ENCODE measurements around the gene SOX6.

SOX6 gene

DNA sequence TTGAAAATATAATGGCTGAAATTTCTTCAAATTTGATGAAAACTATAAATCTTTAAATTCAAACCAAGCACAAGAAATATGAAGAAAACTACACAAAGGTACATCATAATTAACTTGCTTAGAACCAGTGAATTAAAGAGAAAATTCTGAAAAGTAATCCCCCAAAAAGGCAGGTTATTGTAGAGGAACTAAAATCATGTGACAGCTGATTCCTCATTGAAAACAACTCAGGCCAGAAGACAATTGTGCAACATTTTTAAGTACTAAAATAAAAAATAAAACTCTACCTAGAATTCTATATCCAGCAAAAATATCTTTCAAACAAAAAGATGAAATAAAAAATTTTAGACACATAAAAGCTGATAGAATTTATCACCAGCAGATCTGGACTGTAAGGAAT lies 90.3 kb downstream of the SOX6 start:
- no peak for DNase-seq

DNA sequence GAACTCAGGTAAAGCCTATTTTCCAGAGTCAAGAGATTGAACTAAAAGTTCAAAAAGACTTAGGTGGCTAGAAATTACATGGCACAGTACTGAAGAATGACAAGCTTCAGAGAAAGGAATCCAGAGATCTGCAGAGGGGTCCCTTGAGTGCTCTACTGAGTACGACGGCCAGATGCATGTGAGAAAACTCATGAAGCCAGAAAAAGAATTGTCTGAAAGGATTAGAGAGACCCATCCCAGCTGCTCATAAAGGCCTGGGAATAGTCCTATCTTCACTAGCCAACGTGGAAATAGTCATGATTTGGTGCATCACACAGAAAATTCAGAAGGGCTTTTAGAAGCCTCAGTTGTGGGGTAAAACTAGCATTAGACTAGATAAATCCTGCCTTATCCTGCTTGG lies 91.3 kb downstream of the SOX6 start:
- no peak for DNase-seq

- no peak for DNase-seq
Observed at GRCh38 chr11:16262645-16262955, 93.7 kb downstream of the SOX6 start.

- no peak for DNase-seq
Observed at GRCh38 chr11:16261836-16262644, 94.3 kb downstream of the SOX6 start.

- DNase-seq: no peak
Observed at GRCh38 chr11:16252373-16252772, 104.0 kb downstream of the SOX6 start.

GRCh38 chr11:16248248-16248647 lies 108.1 kb downstream of the SOX6 start:
- no peak for DNase-seq

- DNase-seq: no peak
Observed at GRCh38 chr11:16242806-16243205, 113.5 kb downstream of the SOX6 start.

GRCh38 chr11:16240687-16241086 lies 115.7 kb downstream of the SOX6 start:
- no peak for DNase-seq

GRCh38 chr11:16239141-16240105 lies 116.9 kb downstream of the SOX6 start:
- DNase-seq: no peak

DNA sequence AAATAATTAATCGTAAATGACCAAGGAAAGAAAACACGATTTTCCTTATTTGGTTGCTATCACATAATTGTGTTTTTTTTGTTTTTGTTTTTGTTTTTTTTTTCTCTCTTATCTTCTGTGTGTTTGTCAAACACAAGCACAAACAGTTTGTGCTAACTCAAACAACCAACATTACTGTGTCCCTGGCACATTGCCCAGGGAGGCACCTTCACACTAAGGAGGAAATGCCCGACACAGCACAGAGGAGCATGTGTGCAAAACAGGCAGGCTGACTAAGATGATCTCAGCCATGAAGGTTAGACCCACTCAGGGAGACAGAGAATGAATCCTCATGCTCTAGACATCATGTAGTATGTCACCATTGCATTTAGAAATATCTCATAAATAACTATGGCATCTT lies 130.1 kb downstream of the SOX6 start:
- DNase-seq: no peak

GRCh38 chr11:16225623-16226022 lies 130.7 kb downstream of the SOX6 start:
- DNase-seq: no peak

DNA sequence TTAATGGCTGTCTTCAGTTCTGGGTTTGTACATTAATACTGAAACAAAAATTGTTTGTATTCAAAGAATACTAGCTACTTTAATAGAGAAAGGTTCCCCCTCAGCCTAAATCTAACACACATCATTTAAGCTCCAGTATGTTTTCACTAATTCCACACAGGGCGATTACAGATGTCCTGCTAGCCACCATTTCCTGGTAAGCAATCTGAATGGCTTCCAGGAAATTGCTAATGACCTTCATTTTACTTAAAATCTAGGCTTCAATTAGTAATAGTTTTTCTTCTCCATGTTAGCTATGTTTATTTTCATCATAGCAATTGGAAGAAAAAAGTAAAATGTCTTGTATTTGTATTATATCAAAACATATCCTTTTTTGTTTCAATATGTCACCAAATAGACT lies 132.8 kb downstream of the SOX6 start:
- DNase-seq: no peak

DNA sequence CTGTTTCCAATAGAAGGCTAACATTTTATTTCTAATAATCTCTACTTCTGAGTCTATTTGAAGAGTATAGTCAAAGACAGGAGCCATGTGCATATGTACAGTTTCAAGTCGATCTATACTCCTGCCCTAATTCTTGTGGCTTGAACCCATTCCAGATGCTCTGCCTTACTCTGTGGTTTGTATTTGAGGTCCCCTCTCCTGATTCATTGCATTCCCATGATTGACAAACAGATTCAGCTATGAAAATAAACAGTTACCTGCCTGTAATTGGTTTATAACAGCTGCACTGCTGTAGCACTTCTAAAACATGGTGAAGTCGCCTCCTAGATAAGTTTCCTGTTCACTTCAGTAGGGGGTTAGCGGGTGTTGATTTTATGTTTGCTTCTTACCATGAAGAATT lies 138.7 kb downstream of the SOX6 start:
- DNase-seq: no peak

DNA sequence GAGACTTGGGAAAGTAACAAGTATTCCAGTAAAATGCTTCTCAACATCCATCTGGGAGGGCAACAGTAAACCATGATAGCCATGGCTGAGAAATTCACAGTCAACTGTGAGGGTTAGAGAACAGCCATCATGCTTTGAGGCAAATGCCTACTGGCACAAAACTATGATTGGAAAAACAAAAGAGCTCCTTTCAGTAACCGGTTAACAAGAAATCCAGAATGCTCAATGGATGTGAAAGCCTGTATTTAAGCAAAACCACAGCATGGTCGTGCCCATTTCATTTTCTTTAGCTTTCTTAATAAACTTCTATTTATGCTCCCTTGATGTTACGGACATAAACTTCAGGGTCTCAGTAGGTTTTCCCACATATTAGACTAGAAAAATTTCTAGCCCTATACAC lies 139.5 kb downstream of the SOX6 start:
- DNase-seq: no peak

DNA sequence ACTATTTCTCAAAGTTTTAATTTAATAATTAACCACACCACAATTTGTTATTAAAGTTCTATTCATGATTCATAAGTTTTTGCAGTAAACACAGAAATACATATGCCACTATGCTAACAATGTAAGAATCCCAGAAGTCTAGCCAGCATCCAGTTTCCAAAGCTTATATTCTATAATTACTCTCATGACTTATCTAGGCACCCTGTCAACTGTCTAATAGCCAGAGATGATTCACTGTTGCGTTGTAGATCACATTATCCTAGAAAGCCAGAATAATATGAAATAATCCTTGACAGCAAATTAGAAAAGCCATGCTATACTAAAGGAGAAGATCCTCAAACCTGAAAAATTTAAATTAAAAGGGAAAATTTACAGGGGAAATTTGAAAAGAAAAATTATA lies 141.0 kb downstream of the SOX6 start:
- no peak for DNase-seq

- DNase-seq: no peak
Observed at GRCh38 chr11:16211407-16211806, 144.9 kb downstream of the SOX6 start.

GRCh38 chr11:16204261-16204660 lies 152.1 kb downstream of the SOX6 start:
- no peak for DNase-seq

- DNase-seq: no peak
Observed at GRCh38 chr11:16195651-16196050, 160.7 kb downstream of the SOX6 start.

DNA sequence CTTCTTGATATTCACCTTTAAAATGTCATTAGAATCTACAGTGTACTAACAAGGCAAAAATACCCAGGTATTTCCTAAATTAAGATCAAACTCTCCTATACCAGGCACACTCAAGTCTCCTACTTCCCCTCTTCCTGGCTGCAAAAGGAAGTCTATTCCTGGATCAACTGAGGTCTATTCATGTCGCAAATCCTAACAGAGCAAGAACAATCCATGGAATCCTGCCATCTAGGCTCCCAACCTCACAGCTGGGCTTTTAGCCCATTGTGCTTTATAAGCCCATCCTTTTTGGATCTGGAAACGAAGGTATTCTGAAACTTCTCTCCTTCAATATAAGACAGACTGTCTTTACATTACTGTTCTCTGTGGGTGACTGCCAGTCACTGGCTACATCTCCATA lies 161.8 kb downstream of the SOX6 start:
- DNase-seq: no peak

GRCh38 chr11:16193897-16194381 lies 162.4 kb downstream of the SOX6 start:
- no peak for DNase-seq

GRCh38 chr11:16191868-16192240 lies 164.5 kb downstream of the SOX6 start:
- DNase-seq: no peak

DNA sequence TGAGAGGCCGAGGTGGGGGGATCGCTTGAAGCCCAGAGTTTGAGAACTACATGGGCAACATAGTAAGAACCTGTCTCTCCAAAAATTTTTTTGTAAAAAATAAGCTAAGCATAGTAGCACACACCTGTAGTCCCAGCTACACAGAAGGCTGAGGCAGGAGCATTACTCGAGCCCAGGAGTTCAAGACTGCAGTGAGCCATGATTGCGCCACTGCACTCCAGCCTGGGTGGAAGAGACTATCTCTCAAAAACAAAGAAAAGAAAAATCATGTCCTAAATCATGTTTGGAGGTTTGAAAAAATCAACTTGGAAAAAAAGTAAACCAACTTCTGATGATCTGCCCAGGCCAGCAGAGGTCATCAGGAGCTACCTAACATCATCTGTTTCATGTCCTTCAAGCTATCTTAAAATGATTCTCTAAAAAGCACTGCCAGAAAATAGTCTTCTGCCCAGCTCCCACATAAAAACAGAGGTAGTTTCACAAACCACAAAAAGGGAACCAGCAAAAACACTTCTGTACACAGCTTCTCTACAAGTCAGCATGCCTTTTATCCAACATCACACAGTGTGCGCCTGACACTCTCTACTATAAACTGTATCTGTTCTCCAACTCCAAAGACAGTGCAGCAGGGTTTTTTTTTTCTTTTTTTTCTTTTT lies 165.0 kb downstream of the SOX6 start:
- DNase-seq: no peak

DNA sequence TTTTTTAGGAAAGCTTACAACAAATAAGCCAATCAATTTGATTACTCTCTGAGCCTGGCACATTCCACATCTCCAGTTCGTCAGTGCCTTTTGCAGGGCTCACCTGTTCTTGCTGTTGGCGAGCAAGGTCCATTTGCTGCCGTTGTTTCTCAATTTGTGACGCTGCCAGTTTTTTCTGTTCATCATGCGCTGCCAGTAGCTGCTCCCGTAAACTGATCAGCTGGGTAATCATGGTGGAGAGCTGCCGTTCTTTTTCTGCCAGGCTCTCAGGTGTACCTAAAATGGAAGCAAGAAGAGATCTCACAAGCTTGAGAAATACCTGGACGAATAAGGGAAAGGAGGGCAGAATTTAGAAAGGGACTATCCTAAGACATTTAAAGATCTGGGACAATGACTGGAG lies 169.7 kb downstream of the SOX6 start:
- no peak for DNase-seq

- no peak for DNase-seq
Observed at GRCh38 chr11:16185042-16185441, 171.3 kb downstream of the SOX6 start.
